ENCODE data around the gene HERC3.

Gene HERC3

DNA sequence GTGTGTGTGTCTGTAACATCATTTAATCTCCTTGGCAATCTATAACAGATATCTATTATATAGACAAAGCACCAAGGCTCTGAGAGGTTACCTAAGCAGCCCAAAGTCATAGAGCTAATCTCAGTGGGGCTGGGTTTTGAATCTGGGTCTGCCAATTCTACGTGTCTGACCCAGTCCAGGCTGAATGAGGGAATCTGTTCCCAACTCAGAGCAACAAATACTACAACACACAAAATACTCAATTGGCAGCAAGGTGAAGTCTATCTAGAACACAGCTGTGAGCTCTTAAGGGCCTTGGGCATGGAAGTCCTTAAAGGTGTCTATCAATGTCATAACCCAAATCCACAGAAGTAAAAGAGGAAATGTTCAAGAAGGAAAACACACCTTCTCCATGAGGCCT is 152.9 kb downstream of the HERC3 start:
- H3K36me3 Mint-ChIP-seq, result peaks cover 2% of the 10 kb centered on the region
- no peaks in the 10 kb centered on the region for H3K4me1 Mint-ChIP-seq
- ATAC-seq (ENCODE audit: low read depth) (no peak), DNase-seq (ENCODE audit: low spot score in 2 of 2) (no peak)
- H3K27ac Mint-ChIP-seq, result no peak overlapping the region
- no peak overlapping the region for H3K4me3 Mint-ChIP-seq
- peaks cover under 1% of the 10 kb centered on the region for H3K27me3 Mint-ChIP-seq
- no peaks in the 10 kb centered on the region for H3K9me3 Mint-ChIP-seq

DNA sequence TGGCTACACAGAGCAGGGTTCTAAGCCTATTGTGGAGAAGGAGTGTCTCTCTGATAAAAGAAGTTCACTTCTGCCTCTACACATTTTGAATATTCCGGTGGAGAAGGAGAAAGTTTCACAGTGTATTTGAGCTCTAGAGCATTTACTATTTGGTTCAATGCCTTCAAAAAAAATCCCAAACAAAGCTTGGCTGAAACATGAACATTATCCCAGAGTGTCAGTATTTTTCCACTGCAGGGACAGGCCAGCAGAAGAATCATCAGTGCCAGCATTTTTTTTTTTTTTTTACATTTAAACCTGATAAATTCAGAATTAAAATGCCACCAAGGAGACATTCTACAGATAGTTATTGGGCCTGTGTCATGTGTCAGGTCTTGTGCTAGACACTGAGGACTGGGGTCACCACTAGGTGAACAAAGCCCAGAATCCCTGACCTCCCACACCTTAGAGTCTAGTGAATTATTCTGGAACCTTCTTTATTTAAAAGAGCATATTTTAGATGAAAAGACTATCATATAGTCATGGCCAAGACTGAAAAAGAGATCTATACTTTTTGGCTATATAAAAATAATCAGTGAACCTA is 153.4 kb downstream of the HERC3 start:
- DNase-seq (ENCODE audit: low spot score in 2 of 2) (no peak), ATAC-seq (ENCODE audit: low read depth) (no peak)
- H3K9me3 Mint-ChIP-seq, result no peaks in the 10 kb centered on the region
- H3K4me3 Mint-ChIP-seq, result no peak overlapping the region
- H3K36me3 Mint-ChIP-seq, result peaks cover 2% of the 10 kb centered on the region
- no peaks in the 10 kb centered on the region for H3K4me1 Mint-ChIP-seq
- no peak overlapping the region for H3K27ac Mint-ChIP-seq
- H3K27me3 Mint-ChIP-seq, result peaks cover 3% of the 10 kb centered on the region

DNA sequence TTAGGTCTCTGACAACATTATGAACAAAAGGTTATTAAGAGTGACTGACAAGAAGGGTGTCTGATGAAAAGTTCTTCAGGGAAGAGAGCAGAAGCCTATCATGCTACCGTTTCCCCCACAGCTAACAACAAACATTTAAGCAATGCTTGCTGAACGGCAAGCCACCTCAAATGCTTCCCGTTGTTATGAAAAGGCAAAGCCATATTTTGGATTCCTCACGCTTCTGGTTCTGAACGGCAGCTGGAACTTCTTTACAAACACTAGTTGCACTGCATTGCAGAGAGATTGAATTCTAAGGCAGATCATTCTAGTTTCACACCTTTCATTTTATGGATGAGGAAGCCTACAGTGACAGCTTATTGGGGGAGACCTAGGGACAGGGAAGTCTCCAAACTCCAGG is 153.9 kb downstream of the HERC3 start:
- Mint-ChIP-seq H3K27ac (no peak overlapping the region), H3K27me3 (peaks cover 3% of the 10 kb centered on the region), H3K9me3 (no peaks in the 10 kb centered on the region), H3K4me3 (no peak overlapping the region), H3K4me1 (no peaks in the 10 kb centered on the region), H3K36me3 (peaks cover 2% of the 10 kb centered on the region)
- ATAC-seq (ENCODE audit: low read depth), result no peak
- no peak for DNase-seq (ENCODE audit: low spot score in 2 of 2)

DNA sequence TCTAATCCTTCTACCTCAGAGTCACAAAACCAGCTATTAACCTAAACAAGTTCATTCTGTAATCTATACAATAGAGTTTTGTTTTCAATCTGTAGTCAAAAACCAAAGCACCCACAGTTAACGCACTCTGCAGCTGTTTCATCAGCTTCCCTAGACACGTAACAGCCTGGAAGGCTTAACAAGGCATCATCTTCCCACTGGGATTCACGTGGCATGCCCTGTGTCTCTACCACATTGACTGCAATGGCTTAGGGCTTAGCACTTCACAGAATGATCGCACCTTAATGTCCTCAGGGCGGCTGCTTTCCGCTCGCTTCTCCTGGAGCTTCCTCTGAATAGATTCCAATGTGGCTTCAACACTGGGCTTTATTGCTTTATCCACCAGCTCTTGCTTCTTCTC is 155.1 kb downstream of the HERC3 start:
- H3K27me3 Mint-ChIP-seq, result peaks cover 3% of the 10 kb centered on the region
- H3K9me3 Mint-ChIP-seq, result no peaks in the 10 kb centered on the region
- H3K4me1 Mint-ChIP-seq, result no peaks in the 10 kb centered on the region
- no peak for ATAC-seq (ENCODE audit: low read depth)
- H3K4me3 Mint-ChIP-seq, result no peak overlapping the region
- DNase-seq (ENCODE audit: low spot score in 2 of 2), result no peak
- H3K27ac Mint-ChIP-seq, result no peak overlapping the region
- H3K36me3 Mint-ChIP-seq, result peaks cover 2% of the 10 kb centered on the region

DNA sequence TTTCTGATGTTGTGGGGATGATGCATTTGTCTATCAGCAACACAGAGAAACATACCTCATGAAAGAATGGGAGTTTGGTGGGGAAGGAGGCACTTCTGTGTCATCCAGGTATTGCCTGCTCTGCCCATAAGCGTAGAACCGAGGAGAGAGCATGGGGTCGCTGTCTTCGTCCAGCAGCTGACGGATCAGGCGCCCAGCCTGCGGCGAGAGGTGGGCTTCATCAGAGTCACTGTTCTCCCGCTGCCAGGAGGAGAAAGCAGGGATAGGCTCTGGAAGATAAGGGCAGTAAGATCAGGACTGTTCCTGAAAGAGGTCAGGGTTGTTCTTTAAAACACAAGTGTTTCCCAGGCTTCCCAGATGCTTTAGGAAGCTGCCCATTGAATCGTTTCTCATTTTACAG is 158.1 kb downstream of the HERC3 start:
- H3K9me3 Mint-ChIP-seq, result no peaks in the 10 kb centered on the region
- peaks cover 2% of the 10 kb centered on the region for H3K36me3 Mint-ChIP-seq
- H3K27me3 Mint-ChIP-seq, result peaks cover 3% of the 10 kb centered on the region
- H3K27ac Mint-ChIP-seq, result no peak overlapping the region
- no peak overlapping the region for H3K4me3 Mint-ChIP-seq
- no peaks in the 10 kb centered on the region for H3K4me1 Mint-ChIP-seq
- DNase-seq (ENCODE audit: low spot score in 2 of 2), result no peak
- ATAC-seq (ENCODE audit: low read depth), result no peak

DNA sequence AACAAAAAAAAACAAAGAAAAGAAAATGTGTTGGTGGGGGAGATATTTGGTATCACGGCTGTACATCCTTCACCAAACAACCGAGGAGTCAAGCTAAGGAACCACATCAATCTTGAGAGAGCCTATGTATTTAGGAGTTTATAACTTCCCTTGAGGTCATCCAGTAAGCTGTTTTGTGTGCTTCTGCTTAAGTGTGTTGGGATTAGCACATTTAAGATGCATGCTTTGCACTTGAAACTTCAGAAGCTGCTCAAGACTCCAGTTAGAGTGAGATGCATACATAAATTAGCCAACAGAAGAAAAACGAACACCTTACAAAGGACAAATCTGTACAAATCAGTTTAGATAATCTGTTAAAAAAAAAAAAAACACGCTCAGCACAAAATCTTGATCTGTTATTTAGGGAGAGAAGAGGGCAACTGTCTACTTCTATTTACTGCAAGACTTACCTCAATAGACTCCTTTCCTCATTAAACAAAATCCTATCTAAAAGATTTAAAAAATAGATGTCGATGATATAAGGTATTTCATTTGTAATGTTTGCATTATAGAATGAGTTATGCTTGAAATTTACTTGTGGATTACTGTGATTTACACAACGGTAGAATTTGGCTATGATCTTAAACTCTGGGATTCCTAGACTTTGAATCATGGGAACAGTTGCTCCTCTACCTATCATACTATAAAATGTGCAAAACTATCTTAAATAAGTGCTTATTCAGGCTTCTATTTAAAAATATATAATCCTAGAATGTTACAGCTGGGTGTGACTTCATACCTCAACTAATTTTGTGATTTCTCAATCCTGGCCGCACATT is 159.2 kb downstream of the HERC3 start:
- Mint-ChIP-seq H3K27ac (no peak overlapping the region), H3K36me3 (peaks cover 2% of the 10 kb centered on the region), H3K4me3 (no peak overlapping the region), H3K4me1 (no peaks in the 10 kb centered on the region), H3K27me3 (peaks cover 4% of the 10 kb centered on the region), H3K9me3 (no peaks in the 10 kb centered on the region)
- ATAC-seq (ENCODE audit: low read depth) (no peak), DNase-seq (ENCODE audit: low spot score in 2 of 2) (no peak)

DNA sequence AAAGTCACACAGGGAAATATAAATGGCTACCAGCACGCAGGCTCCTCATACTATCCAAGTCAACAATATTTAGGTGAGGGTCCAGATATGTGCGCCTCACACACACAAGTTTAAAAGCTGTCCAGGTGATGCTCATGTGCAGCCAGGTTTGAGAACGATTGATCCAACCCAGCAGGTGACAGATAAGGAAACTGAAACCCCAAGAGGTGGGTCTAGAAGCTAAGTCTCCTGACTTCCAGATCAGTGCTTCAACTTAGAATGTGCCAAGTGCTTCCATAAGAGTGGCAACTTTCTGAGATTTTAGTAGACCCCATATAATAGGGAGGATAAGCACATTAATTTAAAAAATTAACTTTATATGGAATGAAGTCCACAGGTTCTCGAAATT is 159.8 kb downstream of the HERC3 start:
- Mint-ChIP-seq H3K27ac (no peak overlapping the region), H3K4me3 (no peak overlapping the region), H3K4me1 (no peaks in the 10 kb centered on the region), H3K9me3 (no peaks in the 10 kb centered on the region), H3K27me3 (peaks cover 4% of the 10 kb centered on the region), H3K36me3 (peaks cover 2% of the 10 kb centered on the region)
- ATAC-seq (ENCODE audit: low read depth) (no peak), DNase-seq (ENCODE audit: low spot score in 2 of 2) (no peak)

DNA sequence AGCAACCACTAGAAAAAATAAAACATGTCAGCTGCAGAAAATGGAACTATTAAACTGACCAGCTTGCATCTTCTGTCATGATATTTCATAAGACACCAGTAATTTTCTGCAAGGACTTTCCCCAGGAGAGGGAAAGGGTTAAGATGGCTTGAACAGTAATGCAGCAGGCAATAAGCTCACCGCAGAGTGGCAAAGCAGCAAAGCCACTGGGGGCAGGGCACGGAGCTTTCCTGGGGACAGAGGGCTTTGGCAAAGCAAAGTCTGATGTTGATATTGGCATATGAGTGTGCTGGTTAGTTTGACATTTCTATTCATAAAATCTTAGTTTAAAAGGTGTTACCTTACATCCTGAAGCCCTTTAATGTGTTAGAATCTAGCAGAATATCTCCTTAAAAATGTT is 160.5 kb downstream of the HERC3 start:
- Mint-ChIP-seq H3K4me1 (no peaks in the 10 kb centered on the region), H3K27me3 (peaks cover 4% of the 10 kb centered on the region), H3K27ac (no peak overlapping the region), H3K9me3 (no peaks in the 10 kb centered on the region), H3K4me3 (no peak overlapping the region), H3K36me3 (peaks cover 2% of the 10 kb centered on the region)
- no peak for ATAC-seq (ENCODE audit: low read depth)
- DNase-seq (ENCODE audit: low spot score in 2 of 2), result no peak

DNA sequence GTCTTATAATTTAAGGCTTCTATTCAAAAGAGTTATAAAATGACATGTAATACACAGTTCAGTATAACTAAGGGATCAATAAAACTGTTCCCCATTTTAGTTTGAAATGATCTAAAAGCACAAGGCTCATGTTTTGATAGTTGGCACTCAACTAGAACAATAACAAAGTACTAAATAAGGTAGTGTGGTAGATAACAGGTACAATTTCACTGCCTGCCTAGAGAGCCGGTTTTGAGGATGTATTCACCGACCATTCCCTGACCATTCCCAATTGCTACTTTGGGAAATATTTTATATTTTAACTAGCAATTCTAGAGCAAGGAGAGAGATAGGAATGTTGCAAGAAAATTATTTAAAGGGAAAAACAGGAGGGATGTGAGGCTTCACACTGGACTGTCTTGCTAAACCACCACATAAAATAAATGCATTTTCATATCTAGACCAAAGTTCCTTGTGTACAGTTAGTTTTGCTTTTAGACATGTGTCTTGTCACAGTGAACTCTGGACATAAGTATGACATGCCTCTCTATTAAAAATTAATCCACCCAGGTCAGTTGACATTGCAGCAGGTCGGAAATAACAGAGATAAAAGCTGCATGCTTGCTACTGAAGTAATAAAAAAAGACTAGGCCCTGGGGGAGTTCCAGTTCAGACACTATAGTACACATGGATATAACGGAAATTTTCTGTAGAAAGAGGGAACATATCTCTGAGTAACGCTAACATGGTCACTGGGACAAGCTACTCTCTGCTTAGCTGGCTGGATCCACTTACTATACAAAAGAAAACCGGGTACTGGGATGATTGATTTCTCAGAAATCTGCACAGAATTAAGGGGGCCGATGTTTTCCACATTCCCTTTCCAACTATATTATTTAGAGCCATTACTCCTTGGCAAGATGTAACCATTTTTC is 161.6 kb downstream of the HERC3 start:
- DNase-seq (ENCODE audit: low spot score in 2 of 2) (no peak), ATAC-seq (ENCODE audit: low read depth) (no peak)
- Mint-ChIP-seq H3K4me3 (no peak overlapping the region), H3K27me3 (peaks cover 4% of the 10 kb centered on the region), H3K27ac (no peak overlapping the region), H3K4me1 (no peaks in the 10 kb centered on the region), H3K9me3 (no peaks in the 10 kb centered on the region), H3K36me3 (peaks cover 2% of the 10 kb centered on the region)

DNA sequence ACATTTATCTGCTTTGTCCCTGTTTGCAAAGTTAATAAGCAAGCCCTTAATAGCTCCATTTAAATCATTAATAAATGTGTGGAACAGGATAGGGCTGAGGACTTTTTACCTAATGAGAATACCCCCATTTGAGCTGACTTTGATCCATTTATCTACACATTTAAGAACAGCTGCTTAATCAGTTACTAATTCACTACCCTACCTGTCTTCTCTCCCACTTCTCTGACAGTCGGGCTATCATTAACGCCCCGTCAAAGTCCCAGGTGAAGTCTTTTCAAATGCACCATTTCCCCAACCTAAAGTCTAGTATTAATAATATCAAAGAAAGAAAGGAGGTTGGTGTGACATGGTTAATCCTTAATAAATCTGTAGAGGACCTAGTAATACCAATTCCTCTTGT is 162.5 kb downstream of the HERC3 start:
- Mint-ChIP-seq H3K27me3 (peaks cover 4% of the 10 kb centered on the region), H3K4me3 (no peak overlapping the region), H3K27ac (no peak overlapping the region), H3K4me1 (no peaks in the 10 kb centered on the region), H3K36me3 (no peaks in the 10 kb centered on the region), H3K9me3 (no peaks in the 10 kb centered on the region)
- no peak for DNase-seq (ENCODE audit: low spot score in 2 of 2)
- no peak for ATAC-seq (ENCODE audit: low read depth)

DNA sequence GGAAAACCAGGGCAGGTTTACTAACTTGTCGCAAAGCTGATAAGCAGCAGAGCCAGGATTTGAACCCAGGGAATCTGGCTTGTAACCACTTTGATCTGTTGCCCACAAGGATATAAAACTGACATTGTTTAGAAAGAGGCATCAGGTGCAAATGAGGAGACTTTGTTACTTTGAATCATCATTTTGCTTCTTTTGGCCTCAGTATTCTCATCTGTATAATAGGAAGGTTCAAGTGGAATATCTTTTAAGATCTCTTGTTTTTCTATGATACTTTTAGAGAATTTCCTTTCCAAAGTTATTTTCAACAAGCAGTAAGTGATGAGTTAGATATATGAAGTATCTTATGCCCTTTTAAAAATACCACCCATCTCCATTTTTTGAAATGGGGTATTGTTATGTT is 163.2 kb downstream of the HERC3 start:
- no peak for DNase-seq (ENCODE audit: low spot score in 2 of 2)
- Mint-ChIP-seq H3K36me3 (no peaks in the 10 kb centered on the region), H3K4me1 (no peaks in the 10 kb centered on the region)

DNA sequence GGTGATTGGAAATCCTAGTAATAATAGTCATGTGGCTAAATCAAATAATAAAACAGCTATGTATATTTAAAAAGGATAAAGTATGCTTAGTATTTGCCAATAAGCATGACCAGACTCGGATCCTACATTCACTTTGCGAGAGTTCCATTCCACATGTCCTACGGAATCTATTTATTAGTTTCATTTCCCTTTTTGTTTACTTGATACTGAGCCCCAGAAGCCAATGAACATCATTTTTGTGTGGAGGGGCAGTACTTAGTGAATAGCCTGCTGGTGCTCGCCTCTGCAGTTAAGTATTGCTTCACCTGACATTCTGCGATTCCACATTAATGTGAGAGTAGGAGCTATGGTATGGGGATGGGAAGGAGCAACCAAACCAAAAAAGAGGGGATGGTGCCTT is 163.9 kb downstream of the HERC3 start:
- no peak overlapping the region for H3K4me3 Mint-ChIP-seq
- H3K27ac Mint-ChIP-seq, result no peak overlapping the region
- DNase-seq (ENCODE audit: low spot score in 2 of 2), result no peak
- peaks cover 2% of the 10 kb centered on the region for H3K27me3 Mint-ChIP-seq
- no peaks in the 10 kb centered on the region for H3K36me3 Mint-ChIP-seq
- ATAC-seq (ENCODE audit: low read depth), result no peak
- no peaks in the 10 kb centered on the region for H3K4me1 Mint-ChIP-seq
- no peaks in the 10 kb centered on the region for H3K9me3 Mint-ChIP-seq

More for the DNA sequence above, 163.2 kb downstream of the HERC3 start:
- Mint-ChIP-seq H3K27me3 (peaks cover 2% of the 10 kb centered on the region), H3K4me3 (no peak overlapping the region), H3K27ac (no peak overlapping the region), H3K9me3 (no peaks in the 10 kb centered on the region)
- no peak for ATAC-seq (ENCODE audit: low read depth)

DNA sequence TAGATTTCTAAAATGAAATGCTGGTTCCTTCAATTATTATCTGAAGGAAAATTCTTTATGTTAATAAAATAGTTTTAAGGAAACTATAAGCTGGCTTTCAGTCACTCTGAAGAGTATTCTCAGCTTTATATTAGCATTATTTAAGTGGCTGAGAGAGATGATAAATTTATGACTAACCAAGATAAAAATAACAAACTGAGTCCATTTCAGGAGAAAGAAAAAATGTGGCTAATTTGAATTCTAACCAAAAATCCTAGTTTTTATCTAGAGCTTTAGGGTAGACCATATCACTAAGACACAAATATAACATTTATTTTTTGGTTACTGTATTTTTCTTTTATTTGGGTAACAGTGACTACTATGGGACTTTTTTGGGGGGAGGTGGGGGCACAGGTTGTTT is 164.8 kb downstream of the HERC3 start:
- Mint-ChIP-seq H3K27me3 (peaks cover 2% of the 10 kb centered on the region), H3K9me3 (no peaks in the 10 kb centered on the region), H3K36me3 (no peaks in the 10 kb centered on the region), H3K4me1 (no peaks in the 10 kb centered on the region), H3K4me3 (no peak overlapping the region), H3K27ac (no peak overlapping the region)
- no peak for DNase-seq (ENCODE audit: low spot score in 2 of 2)
- no peak for ATAC-seq (ENCODE audit: low read depth)

DNA sequence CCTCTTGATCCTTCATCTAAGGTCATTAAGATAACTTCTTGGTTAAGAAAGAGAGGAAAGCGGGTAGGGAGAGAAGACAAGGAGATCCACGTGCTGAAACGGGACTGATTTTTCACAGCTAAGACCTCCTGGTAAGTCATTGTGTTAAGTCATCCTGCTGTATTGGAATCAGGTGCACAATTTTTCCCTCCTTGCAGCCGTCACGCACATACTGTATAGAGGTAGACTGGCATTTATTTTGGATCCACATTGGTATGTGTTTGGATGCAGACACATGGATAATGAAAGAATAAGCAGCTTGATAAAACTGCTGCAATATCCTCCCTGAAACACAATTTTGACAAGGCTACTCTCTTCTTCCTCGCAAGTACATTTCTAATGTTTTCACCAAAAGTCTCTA is 165.5 kb downstream of the HERC3 start:
- peaks cover 2% of the 10 kb centered on the region for H3K27me3 Mint-ChIP-seq

More for the DNA sequence above, 165.5 kb downstream of the HERC3 start:
- ATAC-seq (ENCODE audit: low read depth) (no peak), DNase-seq (ENCODE audit: low spot score in 2 of 2) (no peak)
- no peak overlapping the region for H3K4me3 Mint-ChIP-seq
- H3K36me3 Mint-ChIP-seq, result no peaks in the 10 kb centered on the region
- no peak overlapping the region for H3K27ac Mint-ChIP-seq
- no peaks in the 10 kb centered on the region for H3K4me1 Mint-ChIP-seq
- no peaks in the 10 kb centered on the region for H3K9me3 Mint-ChIP-seq
